CD4-positive, alpha-beta T cell (primary cell): ENCODE measurements around the gene TNF. TPM values are rescaled to one million over a fixed set of nuclear protein-coding genes. Genes with fewer than 3 reads are reported as not detected.

Experiments used
- ATAC-seq: fragments of 200-7000 bp; cut with Tn5 transposase; one replicate; pipeline ENCODE4 v1.10.0; 2022; ENCODE audit warnings: mild to moderate bottlenecking; ENCODE audit not compliant: poor library complexity
- CTCF ChIA-PET: fragments of 350-600 bp; sonication (Branson Sonifier 250); formaldehyde crosslinking; loops from one replicate; lab custom pipeline; 2021; ENCODE audit warnings: antibody characterized with exemption, inconsistent platforms; lab: Charles Lee
- POLR2A ChIA-PET: fragments of 350-600 bp; sonication (Branson Sonifier 250); formaldehyde crosslinking; loops from one replicate; lab custom pipeline; 2021; ENCODE audit warnings: antibody characterized with exemption, inconsistent platforms; lab: Charles Lee
- DNase-seq, 14 experiments: peaks; one replicate each; pipeline ENCODE4 v3.0.0-alpha.2; 2013 to 2020; ENCODE audit warnings: mixed read lengths in 2 of 14
- H3K27ac ChIP-seq, 2 donors: one replicate each; pipeline versions ENCODE4 v1.5.1 to v1.7.0; 2013; ENCODE audit warnings: low read length in 2 of 2, low read depth in 1 of 2, mild to moderate bottlenecking in 1 of 2
- H3K27me3 ChIP-seq, 2 experiments: 1 replicate in 1 of 2; 2 replicates in 1 of 2; pipeline versions ENCODE4 v1.6.1 to v1.7.0; 2013; ENCODE audit warnings: low read length in 2 of 2, control low read depth in 1 of 2, mild to moderate bottlenecking in 1 of 2, moderate library complexity in 1 of 2; ENCODE audit not compliant: insufficient read depth in 2 of 2, control insufficient read depth in 1 of 2
- H3K36me3 ChIP-seq: one replicate; pipeline ENCODE4 v1.6.1; 2013; ENCODE audit warnings: low read length, control low read depth; ENCODE audit not compliant: insufficient read depth
- H3K4me1 ChIP-seq: one replicate; pipeline ENCODE4 v1.6.1; 2013; ENCODE audit warnings: low read length, control low read depth; ENCODE audit not compliant: insufficient read depth
- H3K4me3 ChIP-seq: one replicate; pipeline ENCODE4 v1.5.1; 2013; ENCODE audit warnings: mild to moderate bottlenecking, low read length, moderate library complexity
- H3K9me3 ChIP-seq, 2 experiments: 1 replicate in 1 of 2; 2 replicates in 1 of 2; pipeline versions ENCODE4 v1.6.1 to v1.7.0; 2013; ENCODE audit warnings: low read length in 2 of 2, mild to moderate bottlenecking in 2 of 2, control low read depth in 1 of 2, moderate library complexity in 1 of 2; ENCODE audit not compliant: control insufficient read depth in 1 of 2, insufficient read depth in 1 of 2
- H3K27ac Mint-ChIP-seq: one replicate; pipeline ENCODE4 v1.8.0; 2020; ENCODE audit warnings: mixed read lengths
- H3K27me3 Mint-ChIP-seq: one replicate; pipeline ENCODE4 v1.8.0; 2021; ENCODE audit warnings: mixed read lengths
- H3K36me3 Mint-ChIP-seq: one replicate; pipeline ENCODE4 v1.8.0; 2021; ENCODE audit warnings: low read depth, mixed read lengths
- H3K4me1 Mint-ChIP-seq: one replicate; pipeline ENCODE4 v1.8.0; 2021; ENCODE audit warnings: low read depth, mixed read lengths
- H3K4me3 Mint-ChIP-seq: one replicate; pipeline ENCODE4 v1.8.0; 2020; ENCODE audit warnings: mild to moderate bottlenecking, mixed read lengths
- H3K9me3 Mint-ChIP-seq: one replicate; pipeline ENCODE4 v1.8.0; 2020; ENCODE audit warnings: mixed read lengths
- CTCF ChIP-seq: fragments of 200-600 bp; IDR thresholded peaks from one replicate; pipeline ENCODE4 v1.8.0; 2022; ENCODE audit warnings: antibody characterized with exemption, mild to moderate bottlenecking
- intact Hi-C, 2 experiments: fragments of 100-400 bp; cut with DNase I in 1 of 2; cut with micrococcal nuclease in 1 of 2; formaldehyde crosslinking; loops; one replicate each; pipeline versions ENCODE4 v1.15.1 to v1.9.0; 2023 to 2025; cut with DNase I, micrococcal nuclease
- total RNA-seq, 174 experiments: library from RNA in 2 of 174; stranded (reverse) in 2 of 174; gene quantifications; one replicate each; pipeline ENCODE4 v1.2.3 and lab custom pipeline; 2021 to 2026

TNF gene
- total RNA-seq, 2 experiments from 2014 or later, result 33.1 to 34.2 TPM

- Histone ChIP-seq H3K27ac (peak overlapping the region; percentile 89 to 97), H3K9me3 (no peaks in the 10 kb centered on the region), H3K4me1 (peaks cover 32% of the 10 kb centered on the region), H3K36me3 (peaks cover 40% of the 10 kb centered on the region), H3K4me3 (peak overlapping the region; percentile 74), H3K27me3 (no peaks in the 10 kb centered on the region)
- no peaks in the 10 kb centered on the region for H3K9me3 Mint-ChIP-seq
- ChIA-PET POLR2A (interaction anchor here (0.6 to 4.9 kb wide), 10 partner anchors 23 to 1058 kb away, joined by 3 to 46 read pairs (median 4); partner anchors contain the start of genes BAG6, C6orf47, DDX39B and GPANK1), CTCF (interaction anchor here (1.4 kb wide), 1 partner anchor 30 kb away, joined by 8 read pairs; the partner anchor contains the start of gene BAG6)
- ATAC-seq, result no peak
- DNase-seq, result no peak
- intact Hi-C loops, result loop anchor here (2.0 kb wide), 3 partner anchors 39 to 75 kb away; partner anchors contain the start of genes ATP6V1G2 (in 1 of the 2), C6orf47 (in 1 of the 2), GPANK1 (in 1 of the 2) and NFKBIL1 (in 1 of the 2)
- TF ChIP-seq CTCF, result no peak
- peak overlapping the region; percentile 92 for H3K27ac Mint-ChIP-seq
- no peaks in the 10 kb centered on the region for H3K27me3 Mint-ChIP-seq
- peaks cover 53% of the 10 kb centered on the region for H3K36me3 Mint-ChIP-seq
- H3K4me3 Mint-ChIP-seq, result peak overlapping the region; percentile 93
- peaks cover 37% of the 10 kb centered on the region for H3K4me1 Mint-ChIP-seq
These were observed 46.1 kb downstream of the TNF start for GRCh38 chr6:31621320-31621939.

GRCh38 chr6:31621991-31622390, 46.6 kb downstream of the TNF start:
- peaks cover 46% of the 10 kb centered on the region for H3K36me3 ChIP-seq
- H3K27me3 ChIP-seq, result no peaks in the 10 kb centered on the region
- H3K4me1 ChIP-seq, result peaks cover 27% of the 10 kb centered on the region
- intact Hi-C loops, result loop anchor here (2.0 kb wide), 3 partner anchors 39 to 75 kb away; partner anchors contain the start of genes ATP6V1G2 (in 1 of the 2), C6orf47 (in 1 of the 2), GPANK1 (in 1 of the 2) and NFKBIL1 (in 1 of the 2)
- Mint-ChIP-seq H3K4me1 (peaks cover 32% of the 10 kb centered on the region), H3K4me3 (peak overlapping the region; percentile 93), H3K36me3 (peaks cover 59% of the 10 kb centered on the region), H3K27ac (peak overlapping the region; percentile 92), H3K27me3 (no peaks in the 10 kb centered on the region), H3K9me3 (no peaks in the 10 kb centered on the region)
- no peaks in the 10 kb centered on the region for H3K9me3 ChIP-seq
- DNase-seq (no peak), ATAC-seq (no peak)
- peak overlapping the region in 1 of 2 donors; percentile 89 for H3K27ac ChIP-seq
- H3K4me3 ChIP-seq, result no peak overlapping the region
- CTCF ChIA-PET, result interaction anchor here (1.3 to 1.4 kb wide), 3 partner anchors 14 to 148 kb away, joined by 3 to 8 read pairs (median 4); partner anchors contain the start of gene BAG6
- TF ChIP-seq CTCF, result no peak
- POLR2A ChIA-PET, result interaction anchor here (1.0 to 4.9 kb wide), 9 partner anchors 24 to 276 kb away, joined by 3 to 46 read pairs (median 4); partner anchors contain the start of genes BAG6, C6orf47, DDX39B and GPANK1

- peak overlapping the region; percentile 93 for H3K4me3 Mint-ChIP-seq
- Histone ChIP-seq H3K4me1 (peaks cover 27% of the 10 kb centered on the region), H3K4me3 (no peak overlapping the region), H3K36me3 (peaks cover 53% of the 10 kb centered on the region), H3K9me3 (no peaks in the 10 kb centered on the region), H3K27ac (peak overlapping the region in 1 of 2 donors; percentile 89), H3K27me3 (no peaks in the 10 kb centered on the region)
- peaks cover 29% of the 10 kb centered on the region for H3K4me1 Mint-ChIP-seq
- no peaks in the 10 kb centered on the region for H3K9me3 Mint-ChIP-seq
- no peaks in the 10 kb centered on the region for H3K27me3 Mint-ChIP-seq
- peak overlapping the region; percentile 92 for H3K27ac Mint-ChIP-seq
- ChIA-PET POLR2A (interaction anchor here (1.0 to 4.9 kb wide), 7 partner anchors 24 to 128 kb away, joined by 3 to 46 read pairs (median 6); partner anchors contain the start of genes BAG6, C6orf47, DDX39B and GPANK1), CTCF (interaction anchor here (1.3 to 1.4 kb wide), 3 partner anchors 13 to 147 kb away, joined by 3 to 8 read pairs (median 4); partner anchors contain the start of gene BAG6)
- no peak for TF ChIP-seq CTCF
- DNase-seq (no peak), ATAC-seq (no peak)
- intact Hi-C loops, result no loop called here
- H3K36me3 Mint-ChIP-seq, result peaks cover 66% of the 10 kb centered on the region
These were observed 47.3 kb downstream of the TNF start for GRCh38 chr6:31622684-31623091.
